Measurements from ENCODE around the gene NLE1.

The NLE1 gene

GRCh38 chr17:35080536-35080935 is 61.6 kb downstream of the NLE1 start:
- DNase-seq (ENCODE audit: insufficient read length, low spot score) (no peak), FAIRE-seq (no peak)
- TF ChIP-seq POLR2A (IDR thresholded peaks at IDR 0.05; ENCODE audit: low read depth, low read length): no peak

- no peak for DNase-seq (ENCODE audit: insufficient read length, low spot score)
- no peak for FAIRE-seq
- no peak for TF ChIP-seq POLR2A (IDR thresholded peaks at IDR 0.05; ENCODE audit: low read depth, low read length)
These were observed 62.3 kb downstream of the NLE1 start for GRCh38 chr17:35079547-35080423.

Measured in H54 (cell line).